Peyer's patch (tissue), 4 donors: ENCODE data around the gene CRHR2.

Source experiments
- CTCF ChIP-seq, 6 experiments: fragments of 450-650 bp in 4 of 6; fragments of 200-600 bp in 2 of 6; sonication (generic) in 1 of 6; IDR thresholded peaks; one replicate each; pipeline ENCODE4 v1.5.1; 2017 to 2019; ENCODE audit warnings: antibody characterized with exemption in 6 of 6, mild to moderate bottlenecking in 3 of 6, moderate library complexity in 1 of 6
- POLR2A ChIP-seq, 2 donors: fragments of 450-650 bp; IDR thresholded peaks; one replicate each; pipeline ENCODE4 v1.5.1; 2017; ENCODE audit warnings: antibody characterized with exemption in 2 of 2, mild to moderate bottlenecking in 2 of 2, moderate library complexity in 2 of 2

GRCh38 chr7:30647589-30648364 is 34.5 kb downstream of the CRHR2 start:
- no peak for TF ChIP-seq CTCF (IDR thresholded peaks at IDR 0.05)
- no peak for TF ChIP-seq POLR2A (IDR thresholded peaks at IDR 0.05)
